ENCODE data around the gene HMG20B. TPM values are rescaled to one million over a fixed set of nuclear protein-coding genes. Genes with fewer than 3 reads are reported as not detected.

The HMG20B gene
- total RNA-seq, 1 donor from 2014 or later: 149 TPM

DNA sequence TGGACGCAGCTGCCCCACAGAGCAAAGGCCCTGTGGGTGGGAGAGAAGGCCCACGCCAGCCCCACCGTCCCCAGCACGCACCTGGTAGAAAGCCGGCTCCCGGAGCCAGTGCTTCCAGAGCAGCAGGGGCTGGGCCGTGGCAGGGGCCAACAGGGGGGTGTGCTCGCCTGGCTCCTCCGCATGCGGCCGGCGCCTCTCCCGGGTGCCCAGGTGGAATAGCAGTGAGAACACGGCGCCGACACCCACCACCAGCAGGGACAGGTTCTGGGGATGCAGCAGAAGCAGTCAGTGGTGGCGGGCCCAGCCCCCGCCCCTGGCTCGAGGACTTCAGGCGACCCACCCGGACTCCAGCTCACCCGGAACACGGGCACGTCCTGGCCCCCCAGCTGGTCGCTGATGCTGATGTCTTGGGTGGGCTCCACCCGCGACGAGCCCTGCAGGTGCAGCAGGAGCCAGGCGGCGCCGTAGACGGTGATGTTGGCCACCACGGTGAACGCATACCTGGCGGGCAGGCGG lies 24.9 kb upstream of the HMG20B start:
- H3K9me3 ChIP-seq: no peaks in the 10 kb centered on the region
- DNase-seq (ENCODE audit: low spot score in 2 of 2): no peak
- H3K27ac ChIP-seq: no peak overlapping the region
- peaks cover 3 to 8% of the 10 kb centered on the region in 2 donors for H3K4me1 ChIP-seq
- no peaks in the 10 kb centered on the region for H3K27me3 ChIP-seq
- TF ChIP-seq CTCF (IDR thresholded peaks at IDR 0.05): no peak
- intact Hi-C loops (cut with DNase I): loop anchor here (5.0 kb wide), 1 partner anchor 154 kb away; the partner anchor contains the start of gene PIP5K1C
- no peak overlapping the region for H3K4me3 ChIP-seq
- peaks cover 16 to 20% of the 10 kb centered on the region in 2 donors for H3K36me3 ChIP-seq

GRCh38 chr19:3548606-3549005 lies 24.1 kb upstream of the HMG20B start:
- DNase-seq (ENCODE audit: low spot score in 2 of 2): no peak
- Histone ChIP-seq H3K36me3 (peaks cover 16 to 20% of the 10 kb centered on the region in 2 donors), H3K27ac (no peak overlapping the region), H3K4me3 (no peak overlapping the region), H3K9me3 (no peaks in the 10 kb centered on the region), H3K4me1 (peaks cover 1 to 2% of the 10 kb centered on the region in 2 donors), H3K27me3 (no peaks in the 10 kb centered on the region)
- intact Hi-C loops (cut with DNase I): loop anchor here (5.0 kb wide), 1 partner anchor 154 kb away; the partner anchor contains the start of gene PIP5K1C
- no peak for TF ChIP-seq CTCF (IDR thresholded peaks at IDR 0.05)

GRCh38 chr19:3549816-3550215 lies 22.9 kb upstream of the HMG20B start:
- no peak for TF ChIP-seq CTCF (IDR thresholded peaks at IDR 0.05)
- Histone ChIP-seq H3K9me3 (no peaks in the 10 kb centered on the region), H3K27me3 (no peaks in the 10 kb centered on the region), H3K36me3 (peaks cover 10 to 16% of the 10 kb centered on the region in 2 donors), H3K4me1 (peaks cover 0 to 2% of the 10 kb centered on the region in 2 donors), H3K4me3 (no peak overlapping the region), H3K27ac (no peak overlapping the region)
- intact Hi-C loops (cut with DNase I): loop anchor here (5.0 kb wide), 1 partner anchor 152 kb away; the partner anchor contains the start of gene PIP5K1C
- DNase-seq (ENCODE audit: low spot score in 2 of 2): no peak

- no peak for TF ChIP-seq CTCF (IDR thresholded peaks at IDR 0.05)
- no peak overlapping the region for H3K4me3 ChIP-seq
- no peak overlapping the region for H3K27ac ChIP-seq
- H3K4me1 ChIP-seq: peaks cover 4 to 12% of the 10 kb centered on the region in 2 donors
- no peak for DNase-seq (ENCODE audit: low spot score in 2 of 2)
- H3K9me3 ChIP-seq: no peaks in the 10 kb centered on the region
- peaks cover 7 to 16% of the 10 kb centered on the region in 2 donors for H3K36me3 ChIP-seq
- no peaks in the 10 kb centered on the region for H3K27me3 ChIP-seq
- intact Hi-C loops (cut with DNase I): no loop called here
These were observed 21.6 kb upstream of the HMG20B start for GRCh38 chr19:3550947-3551791.

- no peak overlapping the region for H3K4me3 ChIP-seq
- H3K27ac ChIP-seq: no peak overlapping the region
- H3K36me3 ChIP-seq: peaks cover 7 to 16% of the 10 kb centered on the region in 2 donors
- H3K9me3 ChIP-seq: no peaks in the 10 kb centered on the region
- intact Hi-C loops (cut with DNase I): no loop called here
- no peak for TF ChIP-seq CTCF (IDR thresholded peaks at IDR 0.05)
- H3K4me1 ChIP-seq: peaks cover 8 to 18% of the 10 kb centered on the region in 2 donors
- H3K27me3 ChIP-seq: no peaks in the 10 kb centered on the region
- DNase-seq (ENCODE audit: low spot score in 2 of 2): no peak
These were observed 21.0 kb upstream of the HMG20B start for GRCh38 chr19:3551792-3552095.
